ENCODE data around the gene MUS81.
"Not testable (repeated sequence)": the region's sequence is repeated elsewhere in the genome, so short reads cannot be mapped to it uniquely, and the experiment has no call there.

MUS81 gene

GRCh38 chr11:65848693-65849092 is 11.5 kb upstream of the MUS81 start:
- FAIRE-seq, result not testable (repeated sequence)

GRCh38 chr11:65849366-65849765 is 10.9 kb upstream of the MUS81 start:
- FAIRE-seq, result no peak

- FAIRE-seq, result no peak
These were observed 10.4 kb upstream of the MUS81 start for GRCh38 chr11:65849771-65850216.

GRCh38 chr11:65850217-65851082 is 9.8 kb upstream of the MUS81 start:
- no peak for FAIRE-seq

- FAIRE-seq, result no peak
These were observed 9.1 kb upstream of the MUS81 start for GRCh38 chr11:65851083-65851579.

- FAIRE-seq, result no peak
These were observed 8.3 kb upstream of the MUS81 start for GRCh38 chr11:65851811-65852507.

- FAIRE-seq, result no peak
These were observed 7.6 kb upstream of the MUS81 start for GRCh38 chr11:65852508-65853245.

GRCh38 chr11:65853246-65853979 is 6.8 kb upstream of the MUS81 start:
- no peak for FAIRE-seq

- FAIRE-seq, result no peak
These were observed 6.1 kb upstream of the MUS81 start for GRCh38 chr11:65854161-65854592.

GRCh38 chr11:65854852-65855837 is 5.1 kb upstream of the MUS81 start:
- FAIRE-seq, result no peak

GRCh38 chr11:65855927-65856363 is 4.3 kb upstream of the MUS81 start:
- no peak for FAIRE-seq

- FAIRE-seq, result no peak
These were observed 3.3 kb upstream of the MUS81 start for GRCh38 chr11:65856689-65857499.

GRCh38 chr11:65857500-65857852 is 2.8 kb upstream of the MUS81 start:
- FAIRE-seq, result no peak

- peak; percentile 96 for FAIRE-seq
These were observed 2.2 kb upstream of the MUS81 start, which contains the start of gene CFL1 for GRCh38 chr11:65857853-65858680. TSS of gene CFL1 (minus strand) at chr11:65858180. CDS start at chr11:65858099, 81 bp downstream.

GRCh38 chr11:65858681-65859087 is 1.5 kb upstream of the MUS81 start:
- FAIRE-seq, result no peak

GRCh38 chr11:65859095-65859811 is 980 bp upstream of the MUS81 start:
- peak; percentile 97 for FAIRE-seq

- FAIRE-seq, result no peak
These were observed 388 bp upstream of the MUS81 start for GRCh38 chr11:65859812-65860277.

GRCh38 chr11:65861165-65861505 is 902 bp downstream of the MUS81 start:
- FAIRE-seq, result no peak

All from G401.6 (cell line).